SKM-1 treated with dmso at 0.1 percent for 144 hours (cell line): ENCODE results near the gene SYNE3.

ENCODE experiments used
- DNase-seq: peaks from one replicate; lab custom pipeline; 2025; ENCODE audit not compliant: unreplicated experiment; lab: John Stamatoyannopoulos, UW

SYNE3 gene

GRCh38 chr14:95516554-95517181 lies at the start of gene SYNE3:
SYNE3 (minus strand) TSS chr14:95516650; CDS start chr14:95475821, 40,829 bp downstream.
- DNase-seq: no peak

GRCh38 chr14:95564060-95564459 lies 47.6 kb upstream of the SYNE3 start:
- no peak for DNase-seq

GRCh38 chr14:95562892-95563685 lies 46.6 kb upstream of the SYNE3 start:
- DNase-seq: no peak

GRCh38 chr14:95561001-95561412 lies 44.6 kb upstream of the SYNE3 start:
- DNase-seq: peak; percentile 44

- no peak for DNase-seq
These were observed 42.8 kb upstream of the SYNE3 start for GRCh38 chr14:95559203-95559602.

- DNase-seq: no peak
These were observed 41.4 kb upstream of the SYNE3 start for GRCh38 chr14:95557832-95558231.

GRCh38 chr14:95557291-95557690 lies 40.8 kb upstream of the SYNE3 start:
- no peak for DNase-seq

GRCh38 chr14:95555053-95555452 lies 38.6 kb upstream of the SYNE3 start:
- no peak for DNase-seq

GRCh38 chr14:95553141-95553540 lies 36.7 kb upstream of the SYNE3 start:
- DNase-seq: no peak

GRCh38 chr14:95551435-95551834 lies 35.0 kb upstream of the SYNE3 start:
- no peak for DNase-seq

- DNase-seq: no peak
These were observed 33.5 kb upstream of the SYNE3 start for GRCh38 chr14:95549656-95550585.

GRCh38 chr14:95548328-95548929 lies 32.0 kb upstream of the SYNE3 start:
- DNase-seq: no peak

- no peak for DNase-seq
These were observed 31.3 kb upstream of the SYNE3 start for GRCh38 chr14:95547626-95548327.

GRCh38 chr14:95547272-95547625 lies 30.8 kb upstream of the SYNE3 start:
- DNase-seq: no peak

GRCh38 chr14:95545515-95546168 lies 29.2 kb upstream of the SYNE3 start:
- DNase-seq: no peak

GRCh38 chr14:95544588-95544987 lies 28.1 kb upstream of the SYNE3 start:
- DNase-seq: no peak

- no peak for DNase-seq
These were observed 26.6 kb upstream of the SYNE3 start for GRCh38 chr14:95543021-95543420.

- no peak for DNase-seq
These were observed 25.8 kb upstream of the SYNE3 start for GRCh38 chr14:95541932-95542930.

GRCh38 chr14:95541346-95541745 lies 24.9 kb upstream of the SYNE3 start:
- DNase-seq: no peak
